SHP77 (cell line): Measurements from ENCODE around the gene ROBO1.
A peak's percentile ranks its signal among the peaks of the same experiment; 100 is the strongest.

Experiments used
- DNase-seq, 2 experiments: peaks; one replicate each; lab custom pipeline; 2025; lab: John Stamatoyannopoulos, UW

ROBO1 gene

DNA sequence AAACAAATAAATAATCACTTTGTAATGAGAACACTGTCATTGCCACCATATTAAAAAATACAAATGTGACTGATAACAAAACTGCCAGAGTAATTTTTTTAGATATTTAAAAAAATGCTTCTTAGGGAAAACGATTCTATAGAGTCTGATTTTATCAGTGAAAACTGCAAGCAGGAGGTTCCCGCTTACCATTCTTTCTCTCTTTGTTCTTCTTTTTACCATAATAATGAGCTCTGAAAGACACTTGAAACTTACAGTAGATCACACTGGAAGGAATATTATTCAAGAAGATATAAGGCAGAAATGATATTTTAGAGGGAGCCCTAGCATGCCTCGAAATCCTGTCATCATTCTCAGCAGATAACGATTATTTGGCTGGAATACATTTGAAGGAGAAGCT, 701.3 kb downstream of the ROBO1 start:
- DNase-seq = no peak

GRCh38 chr3:79063624-79064023, 704.2 kb downstream of the ROBO1 start:
- no peak for DNase-seq

DNA sequence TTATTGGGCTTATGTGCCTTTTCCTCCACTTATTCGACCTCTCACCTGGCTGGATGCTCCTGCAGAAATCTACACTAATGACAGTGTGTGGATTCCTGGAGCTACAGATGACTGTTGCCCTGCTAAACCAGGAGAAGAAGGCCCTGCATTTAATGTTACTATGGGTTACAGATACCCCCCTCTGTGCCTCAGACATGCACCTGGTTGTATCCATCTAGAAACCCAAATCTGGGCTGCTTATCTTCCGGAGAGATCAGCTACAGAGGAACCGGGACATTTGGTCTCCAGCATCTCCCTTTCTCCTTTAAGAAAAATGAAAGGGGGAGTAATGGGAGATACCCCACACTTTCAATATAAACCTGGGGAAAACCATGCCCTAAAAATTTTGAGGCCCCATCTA, 710.0 kb downstream of the ROBO1 start:
- DNase-seq = no peak

- no peak for DNase-seq
Measured at GRCh38 chr3:79056498-79056897, 711.3 kb downstream of the ROBO1 start.

- DNase-seq = no peak
Measured at GRCh38 chr3:79052054-79052681, 715.6 kb downstream of the ROBO1 start.

- DNase-seq = no peak
Measured at GRCh38 chr3:79047581-79047980, 720.2 kb downstream of the ROBO1 start.

GRCh38 chr3:79041621-79042020, 726.2 kb downstream of the ROBO1 start:
- DNase-seq = no peak

GRCh38 chr3:79040701-79041100, 727.1 kb downstream of the ROBO1 start:
- DNase-seq = no peak

GRCh38 chr3:79040091-79040490, 727.7 kb downstream of the ROBO1 start:
- no peak for DNase-seq

DNA sequence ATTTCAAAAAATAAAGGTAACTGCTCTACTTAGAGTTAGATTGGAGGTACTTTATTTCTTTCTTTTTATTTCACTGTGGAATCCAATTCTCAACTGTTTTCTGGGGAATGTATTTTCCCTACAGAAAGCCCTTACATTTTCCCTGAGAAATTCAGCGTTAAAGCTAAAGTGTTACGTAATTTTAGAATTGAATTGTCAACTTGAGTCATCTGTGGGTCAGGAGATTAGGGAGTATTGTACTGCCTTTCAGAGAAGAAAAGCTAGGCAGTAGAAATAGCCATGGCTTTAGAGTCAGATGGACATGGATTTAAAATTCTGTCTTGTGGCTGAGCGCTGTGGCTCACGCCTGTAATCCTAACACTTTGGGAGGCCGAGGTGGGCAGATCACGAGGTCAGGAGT, 728.6 kb downstream of the ROBO1 start:
- DNase-seq = no peak

GRCh38 chr3:79038636-79039035, 729.2 kb downstream of the ROBO1 start:
- DNase-seq = no peak

DNA sequence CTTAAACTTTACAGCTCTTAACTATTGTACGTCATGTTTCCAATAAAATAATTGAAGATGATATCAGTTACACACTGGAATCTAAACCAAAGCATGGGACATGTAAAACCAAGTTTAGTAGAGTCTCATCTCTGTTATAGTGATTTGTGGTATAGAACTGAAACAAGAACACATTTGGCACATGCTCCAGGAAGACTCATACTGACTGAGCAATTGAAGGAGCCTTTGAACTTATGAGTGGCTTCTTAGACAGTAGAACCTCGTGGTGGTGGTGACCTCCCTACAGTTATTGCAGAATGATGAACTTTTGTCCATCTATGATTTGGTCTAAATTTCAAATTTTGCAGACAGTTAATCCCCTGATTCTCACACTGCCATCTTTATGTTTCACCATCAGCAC, 729.7 kb downstream of the ROBO1 start:
- no peak for DNase-seq

DNA sequence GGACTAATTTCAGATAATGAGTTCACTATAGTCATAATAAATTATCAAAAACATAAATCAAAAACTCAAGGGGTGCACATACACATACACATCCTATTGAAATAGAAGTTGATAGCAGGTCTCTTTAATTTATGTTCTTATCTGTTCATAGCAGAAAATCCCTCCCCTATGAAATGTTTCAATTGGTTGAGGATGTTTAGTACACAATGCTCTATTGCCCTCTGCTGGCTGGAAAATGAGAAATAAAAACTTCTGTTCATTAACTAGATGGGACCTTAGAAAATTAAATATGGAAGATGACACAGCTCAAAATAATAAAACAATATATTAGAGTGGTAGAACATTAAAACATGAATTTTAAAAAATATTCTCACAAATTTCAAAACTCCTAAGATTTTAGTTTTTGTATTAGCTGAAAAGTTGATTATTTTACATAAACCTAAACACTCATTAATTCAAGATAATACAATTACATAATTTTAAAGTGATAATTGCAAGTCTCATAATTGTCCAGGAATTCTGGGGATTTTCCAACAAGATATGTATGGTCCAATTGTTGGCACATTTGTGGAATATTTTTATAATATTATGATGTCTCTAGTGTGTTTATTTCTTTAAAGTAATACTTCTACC, 735.0 kb downstream of the ROBO1 start:
- DNase-seq = peak; percentile 59 to 65

DNA sequence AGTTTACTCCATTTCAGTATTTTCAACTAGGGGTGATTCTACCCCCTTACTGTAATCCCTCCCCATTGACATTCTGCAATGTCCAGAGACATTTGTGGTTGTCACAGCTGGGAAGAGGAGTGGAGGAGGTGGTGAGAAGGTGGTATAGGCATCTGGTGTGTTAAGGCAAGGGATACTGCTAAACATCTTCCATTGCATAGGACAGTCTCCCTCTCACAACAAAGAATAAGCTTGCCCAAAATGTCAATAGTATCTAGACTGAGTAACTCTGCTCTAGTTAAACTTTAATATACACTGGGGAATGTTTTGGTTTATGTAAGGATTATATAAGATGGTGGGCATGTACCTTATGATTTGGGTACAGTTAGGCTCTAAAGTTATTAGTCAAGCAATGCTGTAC, 737.6 kb downstream of the ROBO1 start:
- DNase-seq = no peak

- DNase-seq = no peak
Measured at GRCh38 chr3:79028916-79029315, 738.9 kb downstream of the ROBO1 start.

DNA sequence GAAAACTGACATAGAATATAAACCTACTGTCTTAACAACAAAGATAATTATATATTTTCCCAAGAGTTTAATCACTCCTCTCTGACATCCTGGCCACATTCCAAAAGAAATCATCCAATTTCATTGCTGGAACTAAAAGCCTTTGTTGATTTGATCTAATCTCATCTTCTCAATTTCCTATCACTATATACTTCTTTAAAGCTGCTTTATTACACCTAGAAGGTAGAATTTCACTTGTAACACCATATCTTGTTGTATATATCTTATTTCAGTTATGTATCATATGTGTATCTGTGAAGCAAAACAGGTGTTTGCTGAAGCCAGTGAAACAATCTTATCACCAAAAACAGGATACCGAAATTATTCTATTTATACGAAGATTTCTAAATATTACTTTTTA, 740.2 kb downstream of the ROBO1 start:
- no peak for DNase-seq

- DNase-seq = no peak
Measured at GRCh38 chr3:79019924-79020173, 747.9 kb downstream of the ROBO1 start.

DNA sequence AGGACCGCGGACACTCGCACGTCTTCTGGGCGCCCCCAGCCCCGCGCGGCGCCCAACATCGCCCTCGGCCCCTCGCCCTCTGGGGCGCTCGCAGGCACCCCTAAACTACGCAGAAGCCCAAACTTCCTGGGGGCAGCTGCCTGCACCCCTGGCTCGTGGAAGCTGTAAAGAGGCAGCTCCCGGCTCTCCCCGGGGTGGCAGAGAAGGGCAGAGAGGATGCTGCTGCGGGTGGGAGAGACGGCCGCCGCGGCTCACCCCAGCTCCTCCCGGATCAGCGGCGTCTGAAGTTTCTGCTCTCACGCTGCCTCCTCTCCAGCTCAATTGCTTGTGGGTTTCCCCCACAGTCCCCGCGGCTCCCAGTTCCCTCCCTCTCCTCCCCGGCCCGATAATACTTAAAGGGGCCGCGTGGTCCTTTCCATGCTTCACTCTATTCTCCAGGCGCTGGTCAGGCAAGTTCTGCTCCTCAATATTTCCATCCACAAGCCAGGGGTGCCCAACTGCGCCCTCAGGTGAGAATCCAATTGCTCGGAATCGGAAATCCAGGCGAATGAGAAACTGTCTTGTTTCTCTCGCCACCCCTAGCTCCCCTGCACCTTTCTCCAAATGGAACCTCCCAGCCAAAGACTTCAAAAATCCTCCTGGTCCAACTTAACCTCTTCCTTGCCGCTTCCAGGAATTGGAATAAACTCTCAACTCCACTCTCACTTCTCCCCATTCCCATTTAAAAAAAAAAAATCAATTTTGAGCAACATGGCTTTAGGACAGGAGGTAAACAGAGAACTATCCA, 748.5 kb downstream of the ROBO1 start:
- peak; percentile 92 to 98 for DNase-seq

DNA sequence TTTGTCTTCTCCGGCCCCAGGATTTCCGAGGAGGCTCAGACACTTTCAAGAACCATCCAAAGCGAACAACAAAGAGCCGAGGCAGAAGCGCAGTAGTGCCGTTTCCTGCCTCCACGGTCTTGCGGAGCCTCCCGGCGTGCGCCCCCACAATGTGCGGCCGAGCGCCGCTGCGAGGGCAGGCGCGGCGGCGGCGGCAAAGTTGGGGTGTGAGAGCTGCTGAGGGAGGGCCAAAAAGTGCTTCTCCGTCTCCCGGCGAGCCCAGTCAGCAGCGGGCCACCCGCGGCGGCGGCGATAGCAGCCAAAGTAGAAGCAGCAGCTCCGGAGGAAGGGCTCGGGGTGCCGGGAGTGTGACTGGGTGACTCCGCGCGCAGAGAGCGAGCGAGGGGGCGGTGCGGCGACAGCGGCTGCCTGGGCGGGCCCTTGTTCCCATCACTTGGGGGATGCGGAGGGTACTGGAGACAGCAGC, 749.1 kb downstream of the ROBO1 start:
- DNase-seq = peak in 1 of 2 experiments; percentile 46

DNA sequence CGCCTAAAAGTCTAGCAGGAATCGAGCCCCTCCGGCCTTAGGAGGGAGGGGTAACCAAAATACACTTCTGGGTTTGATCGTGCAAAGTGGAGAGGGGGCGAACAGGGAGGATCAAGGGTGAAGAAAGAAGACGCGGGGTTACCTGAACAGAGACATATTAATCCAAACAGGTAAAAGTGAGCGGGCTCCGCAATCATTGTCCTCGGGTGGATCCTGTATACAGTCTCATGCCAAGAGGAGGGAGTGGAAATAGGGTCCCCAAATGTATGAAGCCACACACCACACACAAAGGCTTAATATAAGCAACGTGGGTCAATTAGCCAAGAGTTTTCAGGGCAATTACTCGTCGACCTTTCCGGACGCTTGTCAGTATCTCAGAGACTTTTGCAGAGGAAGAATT, 749.5 kb downstream of the ROBO1 start:
- DNase-seq = no peak

DNA sequence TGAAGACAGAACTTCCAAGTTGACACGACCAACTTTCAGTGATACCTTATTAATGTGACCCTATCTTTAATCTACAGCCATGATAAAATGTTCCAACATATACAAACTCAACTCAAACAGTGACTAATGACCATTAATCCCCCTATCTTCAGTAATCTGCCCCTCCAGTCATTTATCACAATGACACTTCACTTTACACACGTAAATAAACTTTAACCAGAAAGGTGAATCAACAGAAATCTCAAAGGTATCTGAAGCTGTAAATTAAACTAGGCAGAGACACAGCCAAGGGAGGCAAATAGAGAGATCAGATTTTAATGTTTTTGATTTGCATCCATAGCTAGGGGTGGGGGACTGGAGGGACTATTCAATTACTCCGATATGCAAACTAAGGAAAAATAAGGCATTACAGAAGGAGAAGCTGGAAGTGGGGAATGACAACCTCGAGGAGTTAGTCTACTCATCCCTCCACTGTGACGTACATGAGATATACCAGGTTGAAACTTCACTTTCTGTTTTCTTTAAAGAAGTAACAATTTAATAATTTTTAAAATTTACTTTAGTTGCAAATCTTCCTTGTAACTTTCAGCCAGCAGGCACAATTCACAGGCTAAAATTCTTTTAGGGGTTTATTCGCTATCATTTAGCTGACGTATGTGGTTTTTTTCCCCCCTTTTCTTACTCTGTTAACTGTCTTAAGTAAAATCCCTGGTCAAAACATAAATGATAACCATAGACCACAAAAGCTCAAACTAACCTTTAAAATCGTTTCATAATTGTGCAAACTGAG, 751.0 kb downstream of the ROBO1 start:
- no peak for DNase-seq

- no peak for DNase-seq
Measured at GRCh38 chr3:79015854-79016253, 751.9 kb downstream of the ROBO1 start.

DNA sequence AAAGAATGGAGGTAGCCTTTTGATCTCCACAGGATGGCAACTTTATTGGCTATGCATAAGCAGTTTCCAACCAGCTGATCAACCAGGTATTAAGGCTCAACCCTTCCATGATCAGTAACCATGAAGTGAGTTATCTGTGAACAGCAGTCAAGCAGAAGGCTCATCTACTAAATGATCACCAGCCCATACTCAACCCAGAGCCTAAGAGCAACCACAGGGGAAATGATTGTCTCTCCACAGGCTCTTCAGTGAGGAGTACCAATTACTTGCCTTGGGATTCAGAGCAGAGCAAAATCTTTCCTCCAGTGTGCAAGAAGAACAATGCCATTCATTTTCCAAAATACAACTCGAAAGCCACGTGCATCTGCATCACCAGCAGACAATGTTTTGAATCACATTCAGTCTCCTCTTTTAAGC, 754.8 kb downstream of the ROBO1 start:
- DNase-seq = no peak
